IMR-90 (cell line): ENCODE measurements around the gene DTD1. TPM values are rescaled to one million over a fixed set of nuclear protein-coding genes. Genes with fewer than 3 reads are reported as not detected.

Experiments used
- ATAC-seq: fragments of 200-7000 bp; cut with Tn5 transposase; 2 replicates; pipeline ENCODE4 v1.9.1; 2020; ENCODE audit warnings: low read depth, mild to moderate bottlenecking, moderate library complexity
- BruUV-seq: library from RNA; stranded (reverse); fragments of 400-500 nt; replicated peaks from 2 replicates; lab custom pipeline; 2021; lab: Mats Ljungman, UMichigan
- CTCF ChIA-PET: fragments of 300-600 bp; formaldehyde crosslinking; extraction: SDS; loops from one replicate; lab custom pipeline; 2021; ENCODE audit warnings: antibody characterized with exemption; lab: Yijun Ruan, JAX
- POLR2A ChIA-PET: fragments of 300-600 bp; sonication (Branson Sonifier 250); formaldehyde crosslinking; loops from one replicate; lab custom pipeline; 2022; ENCODE audit warnings: antibody characterized with exemption; ENCODE audit not compliant: unreplicated experiment; lab: Charles Lee
- DNase-seq: peaks from one replicate; pipeline ENCODE4 v3.0.0; 2013
- H2AFZ ChIP-seq: replicated peaks from 2 replicates; pipeline ENCODE3; 2013; ENCODE audit warnings: low read length, mild to moderate bottlenecking; ENCODE audit not compliant: poor library complexity
- H2AK5ac ChIP-seq: 2 replicates; pipeline ENCODE4 v1.6.1; 2013; ENCODE audit warnings: low read depth, low read length, inconsistent platforms
- H2AK9ac ChIP-seq: replicated peaks from 2 replicates; pipeline ENCODE3; 2013; ENCODE audit warnings: mild to moderate bottlenecking, low read depth, low read length, moderate library complexity; ENCODE audit not compliant: poor library complexity
- H2BK120ac ChIP-seq: 2 replicates; pipeline ENCODE4 v1.6.1; 2013; ENCODE audit warnings: low read depth, low read length, inconsistent platforms
- H2BK15ac ChIP-seq: 3 replicates; pipeline ENCODE4 v1.6.1; 2013; ENCODE audit warnings: low read depth, low read length, inconsistent platforms
- H2BK20ac ChIP-seq: 2 replicates; pipeline ENCODE4 v1.6.1; 2013; ENCODE audit warnings: low read depth, mild to moderate bottlenecking, inconsistent platforms, low read length, moderate library complexity
- H2BK5ac ChIP-seq: 2 replicates; pipeline ENCODE4 v1.6.1; 2013; ENCODE audit warnings: mild to moderate bottlenecking, low read depth, low read length, inconsistent platforms; ENCODE audit not compliant: poor library complexity, severe bottlenecking
- H3K14ac ChIP-seq: replicated peaks from 2 replicates; pipeline ENCODE4 v1.6.1; 2013; ENCODE audit warnings: low read depth, low read length, inconsistent platforms
- H3K18ac ChIP-seq: 2 replicates; pipeline ENCODE4 v1.6.1; 2013; ENCODE audit warnings: low read depth, low read length, control low read depth
- H3K23ac ChIP-seq: 2 replicates; pipeline ENCODE4 v1.6.1; 2013; ENCODE audit warnings: low read depth, low read length, inconsistent platforms
- H3K27ac ChIP-seq: 2 replicates; pipeline ENCODE4 v1.5.1; 2013; ENCODE audit warnings: mild to moderate bottlenecking, control low read depth, low read length; ENCODE audit not compliant: insufficient read depth
- H3K27me3 ChIP-seq: 2 replicates; pipeline ENCODE4 v1.6.1; 2013; ENCODE audit warnings: low read length; ENCODE audit not compliant: control insufficient read depth, insufficient read depth
- H3K36me3 ChIP-seq: 2 replicates; pipeline ENCODE4 v1.6.1; 2013; ENCODE audit warnings: low read length, mixed read lengths; ENCODE audit not compliant: control insufficient read depth, insufficient read depth
- H3K4ac ChIP-seq: 2 replicates; pipeline ENCODE4 v1.6.1; 2013; ENCODE audit warnings: low read depth, low read length, inconsistent platforms
- H3K4me1 ChIP-seq: 2 replicates; pipeline ENCODE4 v1.6.1; 2013; ENCODE audit warnings: low read length, mixed read lengths; ENCODE audit not compliant: control insufficient read depth, insufficient read depth
- H3K4me2 ChIP-seq: 2 replicates; pipeline ENCODE4 v1.6.1; 2013; ENCODE audit warnings: low read depth, mild to moderate bottlenecking, control low read depth, low read length, moderate library complexity
- H3K4me3 ChIP-seq: 2 replicates; pipeline ENCODE4 v1.5.1; 2013; ENCODE audit warnings: low read depth, mild to moderate bottlenecking, control low read depth, low read length, moderate library complexity; ENCODE audit not compliant: insufficient read depth
- H3K56ac ChIP-seq: 2 replicates; pipeline ENCODE4 v1.6.1; 2013; ENCODE audit warnings: low read length, inconsistent platforms; ENCODE audit not compliant: insufficient read depth; ENCODE audit errors: extremely low read depth
- H3K79me1 ChIP-seq, 2 experiments: 2 replicates each; pipeline ENCODE4 v1.6.1; 2013; ENCODE audit warnings: low read length in 2 of 2, inconsistent platforms in 1 of 2, low read depth in 1 of 2
- H3K9ac ChIP-seq: 2 replicates; pipeline ENCODE4 v1.6.1; 2013; ENCODE audit warnings: low read depth, low read length, control low read depth
- H3K9me1 ChIP-seq: 2 replicates; pipeline ENCODE4 v1.6.1; 2013; ENCODE audit warnings: low read length, inconsistent platforms; ENCODE audit not compliant: insufficient read depth
- H3K9me3 ChIP-seq: 2 replicates; pipeline ENCODE4 v1.6.1; 2013; ENCODE audit warnings: low read length; ENCODE audit not compliant: control insufficient read depth, insufficient read depth
- H4K20me1 ChIP-seq: 2 replicates; pipeline ENCODE4 v1.6.1; 2013; ENCODE audit warnings: low read length, inconsistent platforms; ENCODE audit not compliant: insufficient read depth
- H4K5ac ChIP-seq: 2 replicates; pipeline ENCODE4 v1.6.1; 2013; ENCODE audit warnings: mild to moderate bottlenecking, low read depth, low read length, control low read depth
- H4K8ac ChIP-seq, 2 experiments: 2 replicates each; pipeline ENCODE4 v1.6.1; 2013; ENCODE audit warnings: low read depth in 2 of 2, low read length in 2 of 2, control low read depth in 1 of 2, inconsistent platforms in 1 of 2
- H4K91ac ChIP-seq: 2 replicates; pipeline ENCODE4 v1.6.1; 2013; ENCODE audit warnings: low read depth, low read length, inconsistent platforms; ENCODE audit not compliant: insufficient read depth
- BHLHE40 ChIP-seq: fragments of 150-350 bp; IDR thresholded peaks from 2 replicates; pipeline ENCODE4 v1.6.1; 2016; ENCODE audit warnings: mild to moderate bottlenecking, low read depth, low read length
- CEBPB ChIP-seq: IDR thresholded peaks from 2 replicates; pipeline ENCODE4 v1.6.1; 2012; ENCODE audit warnings: low read depth, low read length, improper control_type of control experiment
- CHD1 ChIP-seq: IDR thresholded peaks from 2 replicates; pipeline ENCODE4 v1.6.1; 2012; ENCODE audit warnings: low read depth, low read length, improper control_type of control experiment
- FOS ChIP-seq: fragments of 150-350 bp; IDR thresholded peaks from 2 replicates; pipeline ENCODE4 v1.6.1; 2016; ENCODE audit warnings: low read depth, low read length
- MAFK ChIP-seq: IDR thresholded peaks from 2 replicates; pipeline ENCODE4 v1.6.1; 2012; ENCODE audit warnings: low read depth, low read length, improper control_type of control experiment
- MAZ ChIP-seq: IDR thresholded peaks from 2 replicates; pipeline ENCODE4 v1.6.1; 2012; ENCODE audit warnings: low read depth, mild to moderate bottlenecking, low read length, improper control_type of control experiment, moderate library complexity, borderline replicate concordance
- MXI1 ChIP-seq: IDR thresholded peaks from 2 replicates; pipeline ENCODE4 v1.6.1; 2012; ENCODE audit warnings: low read depth, mild to moderate bottlenecking, low read length, moderate library complexity, borderline replicate concordance
- NFE2L2 ChIP-seq: fragments of 150-350 bp; IDR thresholded peaks from 2 replicates; pipeline ENCODE4 v1.6.1; 2016; ENCODE audit warnings: low read depth, mild to moderate bottlenecking, low read length
- POLR2A ChIP-seq: IDR thresholded peaks from 2 replicates; pipeline ENCODE4 v1.6.1; 2012; ENCODE audit warnings: mild to moderate bottlenecking, low read depth, low read length
- RAD21 ChIP-seq: IDR thresholded peaks from 2 replicates; pipeline ENCODE4 v1.6.1; 2012; ENCODE audit warnings: low read length, improper control_type of control experiment
- RCOR1 ChIP-seq: IDR thresholded peaks from 2 replicates; pipeline ENCODE4 v1.6.1; 2012; ENCODE audit warnings: mild to moderate bottlenecking, low read length, improper control_type of control experiment; ENCODE audit not compliant: insufficient replicate concordance
- RFX5 ChIP-seq: IDR thresholded peaks from 2 replicates; pipeline ENCODE4 v1.8.0; 2012; ENCODE audit warnings: low read depth, mild to moderate bottlenecking, low read length, moderate library complexity
- SMC3 ChIP-seq: fragments of 150-350 bp; IDR thresholded peaks from 2 replicates; pipeline ENCODE4 v1.6.1; 2016; ENCODE audit warnings: low read depth, mild to moderate bottlenecking, antibody characterized with exemption, low read length, moderate library complexity
- WGBS, 2 experiments: methylation state at CpG; one replicate each; pipeline versions ENCODE4 v1.1.5 to v1.1.7; 2013; ENCODE audit warnings: missing lambda C conversion rate in 2 of 2; ENCODE audit not compliant: insufficient read length in 1 of 2; ENCODE audit errors: extremely low coverage in 2 of 2; 5-methylcytosine and 5-hydroxymethylcytosine counted together
- dilution Hi-C: fragments of 300-500 bp; cut with HindIII; formaldehyde crosslinking; loops from one replicate; pipeline ENCODE4 v1.14.3; 2018; ENCODE audit warnings: low sequenced_read_pairs; ENCODE audit not compliant: unreplicated experiment
- in situ Hi-C: fragments of 300-500 bp; cut with MboI; formaldehyde crosslinking; loops from 3 replicates; pipeline ENCODE4 v1.14.3; 2019; ENCODE audit warnings: low sequenced_read_pairs, inconsistent platforms, mixed read lengths
- intact Hi-C: fragments of 100-400 bp; cut with micrococcal nuclease; formaldehyde crosslinking; loops from 2 replicates; pipeline ENCODE4 v1.10.0; 2022
- polyA plus RNA-seq, 3 experiments: library from polyadenylated mRNA; depleted of rRNA; stranded (reverse); fragments of >200 nt; gene quantifications; 2 replicates each; pipeline ENCODE4 v1.2.3, GENCODE V29; 2012; ENCODE audit warnings: low replicate concordance in 1 of 3
- total RNA-seq: library from RNA; depleted of rRNA; stranded (reverse); fragments of >200 nt; gene quantifications from 2 replicates; pipeline ENCODE4 v1.2.3, GENCODE V29; 2012
- TF ChIP-seq, protein P1 (sequence below): conservative IDR thresholded peaks from 2 replicates; pipeline ENCODE4 v1.5.1; 2012; ENCODE audit warnings: mild to moderate bottlenecking, low read depth, low read length, improper control_type of control experiment
- TF ChIP-seq, protein P2 (sequence below): fragments of 150-350 bp; IDR thresholded peaks from 2 replicates; pipeline ENCODE4 v1.6.1; 2017; ENCODE audit warnings: mild to moderate bottlenecking, antibody characterized with exemption, low read length, low read depth
- TF ChIP-seq, protein P3 (sequence below): fragments of 150-350 bp; IDR thresholded peaks from 2 replicates; pipeline ENCODE4 v1.6.1; 2016; ENCODE audit warnings: low read depth, mild to moderate bottlenecking, low read length, moderate library complexity, borderline replicate concordance

The DTD1 gene
- total and polyA plus RNA-seq, 2 of the 4 experiments (the other 2 are of a cell fraction), result 73.1 to 101 TPM

DNA sequence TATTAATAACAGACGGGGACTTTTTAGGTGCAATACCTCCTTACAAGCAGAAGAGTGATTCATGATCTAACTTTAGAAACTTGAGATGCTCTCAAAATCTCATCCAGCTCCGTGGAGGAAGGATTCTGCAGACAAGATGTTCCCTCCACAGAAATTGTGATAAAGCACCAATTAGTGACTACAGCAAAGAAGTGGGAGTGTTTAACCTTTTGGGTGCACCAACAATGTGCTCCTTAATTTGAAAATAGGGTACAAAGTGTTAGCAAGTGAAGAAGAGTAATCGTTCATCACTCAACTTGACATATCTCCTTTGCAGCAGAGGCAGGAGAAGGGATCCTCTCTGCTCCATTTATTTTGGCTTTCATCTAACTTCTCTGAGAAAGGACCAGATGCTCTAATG, 202.9 kb downstream of the DTD1 start:
- H3K27me3 ChIP-seq, result no peaks in the 10 kb centered on the region; the same call in 1 of the 2 replicates
- intact Hi-C loops, result no loop called here
- CTCF ChIA-PET, result no interaction called here

More for the DNA sequence above, 202.9 kb downstream of the DTD1 start:
- Histone ChIP-seq H4K8ac (no peak overlapping the region), H3K4me2 (no peak overlapping the region), H2BK15ac (no peak overlapping the region), H4K20me1 (no peaks in the 10 kb centered on the region), H3K4ac (no peak overlapping the region), H2AK9ac (no peak overlapping the region), H3K9ac (no peak overlapping the region), H3K27ac (no peak overlapping the region), H2AFZ (no peak overlapping the region), H3K56ac (no peak overlapping the region), H3K14ac (no peak overlapping the region), H2AK5ac (no peak overlapping the region), H3K4me1 (no peaks in the 10 kb centered on the region), H3K4me3 (no peak overlapping the region), H3K79me1 (0 out of 4 replicates have a peak, but pooled peaks cover 3 to 4% of the 10 kb centered on the region in 2 experiments), H4K91ac (no peak overlapping the region), H2BK20ac (no peak overlapping the region), H4K5ac (no peak overlapping the region), H3K18ac (no peak overlapping the region), H3K9me1 (no peaks in the 10 kb centered on the region; the same call in 1 of the 2 replicates), H3K23ac (no peak overlapping the region), H3K36me3 (no peaks in the 10 kb centered on the region), H2BK5ac (no peak overlapping the region), H3K9me3 (no peaks in the 10 kb centered on the region), H2BK120ac (no peak overlapping the region)
- in situ Hi-C loops, result no loop called here
- ATAC-seq, result no peak
- DNase-seq, result no peak
- dilution Hi-C loops, result no loop called here
- no CpG with 5 or more reads among the region's 3 CpGs for WGBS, 2 experiments
- BruUV-seq, result no TSS peak
- POLR2A ChIA-PET, result no interaction called here
- TF ChIP-seq MAFK (no peak), MAZ (no peak), FOS (no peak), RCOR1 (no peak), RFX5 (no peak), NFE2L2 (no peak), BHLHE40 (no peak), MXI1 (no peak), CHD1 (no peak), POLR2A (no peak), CEBPB (no peak), SMC3 (no peak), RAD21 (no peak)
- TF ChIP-seq, protein P1, sequence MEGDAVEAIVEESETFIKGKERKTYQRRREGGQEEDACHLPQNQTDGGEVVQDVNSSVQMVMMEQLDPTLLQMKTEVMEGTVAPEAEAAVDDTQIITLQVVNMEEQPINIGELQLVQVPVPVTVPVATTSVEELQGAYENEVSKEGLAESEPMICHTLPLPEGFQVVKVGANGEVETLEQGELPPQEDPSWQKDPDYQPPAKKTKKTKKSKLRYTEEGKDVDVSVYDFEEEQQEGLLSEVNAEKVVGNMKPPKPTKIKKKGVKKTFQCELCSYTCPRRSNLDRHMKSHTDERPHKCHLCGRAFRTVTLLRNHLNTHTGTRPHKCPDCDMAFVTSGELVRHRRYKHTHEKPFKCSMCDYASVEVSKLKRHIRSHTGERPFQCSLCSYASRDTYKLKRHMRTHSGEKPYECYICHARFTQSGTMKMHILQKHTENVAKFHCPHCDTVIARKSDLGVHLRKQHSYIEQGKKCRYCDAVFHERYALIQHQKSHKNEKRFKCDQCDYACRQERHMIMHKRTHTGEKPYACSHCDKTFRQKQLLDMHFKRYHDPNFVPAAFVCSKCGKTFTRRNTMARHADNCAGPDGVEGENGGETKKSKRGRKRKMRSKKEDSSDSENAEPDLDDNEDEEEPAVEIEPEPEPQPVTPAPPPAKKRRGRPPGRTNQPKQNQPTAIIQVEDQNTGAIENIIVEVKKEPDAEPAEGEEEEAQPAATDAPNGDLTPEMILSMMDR, result no peak
- TF ChIP-seq, protein P2, sequence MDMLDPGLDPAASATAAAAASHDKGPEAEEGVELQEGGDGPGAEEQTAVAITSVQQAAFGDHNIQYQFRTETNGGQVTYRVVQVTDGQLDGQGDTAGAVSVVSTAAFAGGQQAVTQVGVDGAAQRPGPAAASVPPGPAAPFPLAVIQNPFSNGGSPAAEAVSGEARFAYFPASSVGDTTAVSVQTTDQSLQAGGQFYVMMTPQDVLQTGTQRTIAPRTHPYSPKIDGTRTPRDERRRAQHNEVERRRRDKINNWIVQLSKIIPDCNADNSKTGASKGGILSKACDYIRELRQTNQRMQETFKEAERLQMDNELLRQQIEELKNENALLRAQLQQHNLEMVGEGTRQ, result no peak
- TF ChIP-seq, protein P3, sequence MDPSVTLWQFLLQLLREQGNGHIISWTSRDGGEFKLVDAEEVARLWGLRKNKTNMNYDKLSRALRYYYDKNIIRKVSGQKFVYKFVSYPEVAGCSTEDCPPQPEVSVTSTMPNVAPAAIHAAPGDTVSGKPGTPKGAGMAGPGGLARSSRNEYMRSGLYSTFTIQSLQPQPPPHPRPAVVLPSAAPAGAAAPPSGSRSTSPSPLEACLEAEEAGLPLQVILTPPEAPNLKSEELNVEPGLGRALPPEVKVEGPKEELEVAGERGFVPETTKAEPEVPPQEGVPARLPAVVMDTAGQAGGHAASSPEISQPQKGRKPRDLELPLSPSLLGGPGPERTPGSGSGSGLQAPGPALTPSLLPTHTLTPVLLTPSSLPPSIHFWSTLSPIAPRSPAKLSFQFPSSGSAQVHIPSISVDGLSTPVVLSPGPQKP, result no peak
